ENCODE data around the gene FOLR2. TPM values are rescaled to one million over a fixed set of nuclear protein-coding genes. Genes with fewer than 3 reads are reported as not detected.

The FOLR2 gene
- total and polyA plus RNA-seq, 2 experiments from 2014 or later = not detected

DNA sequence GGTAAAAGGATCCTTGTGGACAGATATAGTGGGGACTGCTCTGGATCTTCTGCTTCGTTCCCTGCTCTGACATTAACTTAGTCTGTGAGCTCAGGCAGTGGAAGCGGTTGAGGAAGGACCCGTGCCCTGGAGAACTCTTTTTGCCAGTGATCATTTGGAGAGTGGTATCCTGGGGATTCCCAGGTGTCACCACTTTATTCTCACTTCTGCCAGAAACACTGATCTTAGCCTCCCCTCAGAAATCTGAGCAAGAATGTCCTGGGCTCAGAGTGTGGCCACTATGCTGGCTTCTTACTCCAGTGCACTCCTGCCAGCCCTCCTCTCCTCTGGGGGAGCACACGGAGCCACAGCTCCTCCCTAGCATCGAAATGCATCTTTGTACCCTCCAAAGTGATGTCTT lies 35.0 kb downstream of the FOLR2 start:
- no peak for DNase-seq (ENCODE audit: low spot score)
- 0 out of 3 replicates have a peak, but pooled peaks cover 6% of the 10 kb centered on the region for H3K36me3 Mint-ChIP-seq (ENCODE audit: low read depth)
- no peak for ATAC-seq
- no peak overlapping the region for H3K4me2 ChIP-seq
- no peaks in the 10 kb centered on the region; the same call in 1 of the 2 replicates for H4K20me1 ChIP-seq (replicated peaks; ENCODE audit: insufficient read depth)
- H3F3A ChIP-seq (replicated peaks; ENCODE audit: low read depth) = no peaks in the 10 kb centered on the region
- H3K27me3 Mint-ChIP-seq (ENCODE audit: insufficient read depth, low read depth, poor library complexity) = peaks cover 1% of the 10 kb centered on the region
- no peaks in the 10 kb centered on the region for H3K9me2 ChIP-seq (ENCODE audit: insufficient read depth)
- H3K27ac ChIP-seq (ENCODE audit: low read depth) = no peak overlapping the region
- no peak overlapping the region for H3K4me3 Mint-ChIP-seq
- H3K4me1 ChIP-seq (ENCODE audit: insufficient read depth) = no peaks in the 10 kb centered on the region
- no peak overlapping the region for H3K27ac Mint-ChIP-seq
- TF ChIP-seq EZH2phosphoT487 (IDR thresholded peaks at IDR 0.05; ENCODE audit: unreplicated experiment) = no peak
- no peak for TF ChIP-seq ZNF114 (CRISPR knock-in tag; IDR thresholded peaks at IDR 0.05)
- no peak for TF ChIP-seq CREB1 (CRISPR knock-in tag; IDR thresholded peaks at IDR 0.05; ENCODE audit: low read depth)
- TF ChIP-seq STAT1 (IDR thresholded peaks at IDR 0.05; ENCODE audit: unreplicated experiment) = no peak
- no peak for TF ChIP-seq POLR2AphosphoS5 (IDR thresholded peaks at IDR 0.05; ENCODE audit: low read depth)
- TF ChIP-seq, protein P1, sequence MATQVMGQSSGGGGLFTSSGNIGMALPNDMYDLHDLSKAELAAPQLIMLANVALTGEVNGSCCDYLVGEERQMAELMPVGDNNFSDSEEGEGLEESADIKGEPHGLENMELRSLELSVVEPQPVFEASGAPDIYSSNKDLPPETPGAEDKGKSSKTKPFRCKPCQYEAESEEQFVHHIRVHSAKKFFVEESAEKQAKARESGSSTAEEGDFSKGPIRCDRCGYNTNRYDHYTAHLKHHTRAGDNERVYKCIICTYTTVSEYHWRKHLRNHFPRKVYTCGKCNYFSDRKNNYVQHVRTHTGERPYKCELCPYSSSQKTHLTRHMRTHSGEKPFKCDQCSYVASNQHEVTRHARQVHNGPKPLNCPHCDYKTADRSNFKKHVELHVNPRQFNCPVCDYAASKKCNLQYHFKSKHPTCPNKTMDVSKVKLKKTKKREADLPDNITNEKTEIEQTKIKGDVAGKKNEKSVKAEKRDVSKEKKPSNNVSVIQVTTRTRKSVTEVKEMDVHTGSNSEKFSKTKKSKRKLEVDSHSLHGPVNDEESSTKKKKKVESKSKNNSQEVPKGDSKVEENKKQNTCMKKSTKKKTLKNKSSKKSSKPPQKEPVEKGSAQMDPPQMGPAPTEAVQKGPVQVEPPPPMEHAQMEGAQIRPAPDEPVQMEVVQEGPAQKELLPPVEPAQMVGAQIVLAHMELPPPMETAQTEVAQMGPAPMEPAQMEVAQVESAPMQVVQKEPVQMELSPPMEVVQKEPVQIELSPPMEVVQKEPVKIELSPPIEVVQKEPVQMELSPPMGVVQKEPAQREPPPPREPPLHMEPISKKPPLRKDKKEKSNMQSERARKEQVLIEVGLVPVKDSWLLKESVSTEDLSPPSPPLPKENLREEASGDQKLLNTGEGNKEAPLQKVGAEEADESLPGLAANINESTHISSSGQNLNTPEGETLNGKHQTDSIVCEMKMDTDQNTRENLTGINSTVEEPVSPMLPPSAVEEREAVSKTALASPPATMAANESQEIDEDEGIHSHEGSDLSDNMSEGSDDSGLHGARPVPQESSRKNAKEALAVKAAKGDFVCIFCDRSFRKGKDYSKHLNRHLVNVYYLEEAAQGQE (IDR thresholded peaks at IDR 0.05; ENCODE audit: unreplicated experiment) = no peak
- no peaks in the 10 kb centered on the region for H3K36me3 ChIP-seq (ENCODE audit: insufficient read depth)
- no peak overlapping the region for H3K4me3 ChIP-seq
- peaks cover 13% of the 10 kb centered on the region for H3K9me3 Mint-ChIP-seq
- H3K79me2 ChIP-seq (replicated peaks; ENCODE audit: insufficient read depth) = no peaks in the 10 kb centered on the region
- H2AFZ ChIP-seq = no peak overlapping the region
- H3K27me3 ChIP-seq (ENCODE audit: insufficient read depth) = peaks cover 41% of the 10 kb centered on the region
- H3K4me1 Mint-ChIP-seq = peaks cover 4% of the 10 kb centered on the region; the same call in 2 of the 3 replicates

DNA sequence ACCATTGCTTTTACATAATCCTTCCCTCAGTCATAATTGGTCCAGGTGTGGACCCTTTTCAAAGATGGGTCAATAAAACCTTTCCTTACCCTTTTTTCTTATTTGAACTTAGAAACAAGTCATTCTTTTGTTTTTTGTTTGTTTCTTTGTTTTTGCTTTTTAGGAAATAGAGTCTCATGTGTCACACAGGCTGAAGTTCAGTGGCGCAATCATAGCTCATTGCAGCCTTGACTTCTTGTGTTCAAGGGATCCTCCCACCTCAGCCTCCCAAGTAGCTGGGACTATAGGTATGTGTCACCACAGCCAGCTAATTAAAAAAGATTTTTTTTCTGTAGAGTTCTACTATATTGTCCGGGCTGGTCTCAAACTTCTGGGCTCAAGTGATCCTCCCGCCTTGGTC lies 36.8 kb downstream of the FOLR2 start:
- H2AFZ ChIP-seq = no peak overlapping the region
- no peaks in the 10 kb centered on the region for H4K20me1 ChIP-seq (replicated peaks; ENCODE audit: insufficient read depth)
- no peaks in the 10 kb centered on the region for H3K79me2 ChIP-seq (replicated peaks; ENCODE audit: insufficient read depth)
- DNase-seq (ENCODE audit: low spot score) (no peak), ATAC-seq (no peak)
- peaks cover 1% of the 10 kb centered on the region for H3K27me3 Mint-ChIP-seq (ENCODE audit: insufficient read depth, low read depth, poor library complexity)
- no peak overlapping the region for H3K4me2 ChIP-seq
- peaks cover 2% of the 10 kb centered on the region; the same call in 2 of the 3 replicates for H3K4me1 Mint-ChIP-seq
- no peaks in the 10 kb centered on the region for H3K9me2 ChIP-seq (ENCODE audit: insufficient read depth)
- H3F3A ChIP-seq (replicated peaks; ENCODE audit: low read depth) = no peaks in the 10 kb centered on the region
- no peaks in the 10 kb centered on the region for H3K36me3 ChIP-seq (ENCODE audit: insufficient read depth)
- peaks cover 13% of the 10 kb centered on the region for H3K9me3 Mint-ChIP-seq
- no peaks in the 10 kb centered on the region for H3K4me1 ChIP-seq (ENCODE audit: insufficient read depth)
- no peak overlapping the region for H3K27ac ChIP-seq (ENCODE audit: low read depth)
- H3K36me3 Mint-ChIP-seq (ENCODE audit: low read depth) = 0 out of 3 replicates have a peak, but pooled peaks cover 6% of the 10 kb centered on the region
- no peak overlapping the region for H3K4me3 ChIP-seq
- peaks cover 24% of the 10 kb centered on the region for H3K27me3 ChIP-seq (ENCODE audit: insufficient read depth)
- H3K4me3 Mint-ChIP-seq = no peak overlapping the region
- H3K27ac Mint-ChIP-seq = no peak overlapping the region
- TF ChIP-seq STAT1 (IDR thresholded peaks at IDR 0.05; ENCODE audit: unreplicated experiment) = no peak
- TF ChIP-seq, protein P1 (IDR thresholded peaks at IDR 0.05; ENCODE audit: unreplicated experiment) = no peak
- no peak for TF ChIP-seq JUNB (IDR thresholded peaks at IDR 0.05; ENCODE audit: unreplicated experiment)
- TF ChIP-seq ZNF331 (CRISPR knock-in tag; IDR thresholded peaks at IDR 0.05; ENCODE audit: low read depth) = no peak
- no peak for TF ChIP-seq CREB1 (CRISPR knock-in tag; IDR thresholded peaks at IDR 0.05; ENCODE audit: low read depth)
- TF ChIP-seq, protein P2, sequence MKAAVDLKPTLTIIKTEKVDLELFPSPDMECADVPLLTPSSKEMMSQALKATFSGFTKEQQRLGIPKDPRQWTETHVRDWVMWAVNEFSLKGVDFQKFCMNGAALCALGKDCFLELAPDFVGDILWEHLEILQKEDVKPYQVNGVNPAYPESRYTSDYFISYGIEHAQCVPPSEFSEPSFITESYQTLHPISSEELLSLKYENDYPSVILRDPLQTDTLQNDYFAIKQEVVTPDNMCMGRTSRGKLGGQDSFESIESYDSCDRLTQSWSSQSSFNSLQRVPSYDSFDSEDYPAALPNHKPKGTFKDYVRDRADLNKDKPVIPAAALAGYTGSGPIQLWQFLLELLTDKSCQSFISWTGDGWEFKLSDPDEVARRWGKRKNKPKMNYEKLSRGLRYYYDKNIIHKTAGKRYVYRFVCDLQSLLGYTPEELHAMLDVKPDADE (IDR thresholded peaks at IDR 0.05) = no peak
- TF ChIP-seq ZNF114 (CRISPR knock-in tag; IDR thresholded peaks at IDR 0.05) = no peak
- TF ChIP-seq, protein P3, sequence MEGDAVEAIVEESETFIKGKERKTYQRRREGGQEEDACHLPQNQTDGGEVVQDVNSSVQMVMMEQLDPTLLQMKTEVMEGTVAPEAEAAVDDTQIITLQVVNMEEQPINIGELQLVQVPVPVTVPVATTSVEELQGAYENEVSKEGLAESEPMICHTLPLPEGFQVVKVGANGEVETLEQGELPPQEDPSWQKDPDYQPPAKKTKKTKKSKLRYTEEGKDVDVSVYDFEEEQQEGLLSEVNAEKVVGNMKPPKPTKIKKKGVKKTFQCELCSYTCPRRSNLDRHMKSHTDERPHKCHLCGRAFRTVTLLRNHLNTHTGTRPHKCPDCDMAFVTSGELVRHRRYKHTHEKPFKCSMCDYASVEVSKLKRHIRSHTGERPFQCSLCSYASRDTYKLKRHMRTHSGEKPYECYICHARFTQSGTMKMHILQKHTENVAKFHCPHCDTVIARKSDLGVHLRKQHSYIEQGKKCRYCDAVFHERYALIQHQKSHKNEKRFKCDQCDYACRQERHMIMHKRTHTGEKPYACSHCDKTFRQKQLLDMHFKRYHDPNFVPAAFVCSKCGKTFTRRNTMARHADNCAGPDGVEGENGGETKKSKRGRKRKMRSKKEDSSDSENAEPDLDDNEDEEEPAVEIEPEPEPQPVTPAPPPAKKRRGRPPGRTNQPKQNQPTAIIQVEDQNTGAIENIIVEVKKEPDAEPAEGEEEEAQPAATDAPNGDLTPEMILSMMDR (conservative IDR thresholded peaks at IDR 0.05; ENCODE audit: low read depth in 2 of 2) = no peak
- no peak for TF ChIP-seq EZH2phosphoT487 (IDR thresholded peaks at IDR 0.05; ENCODE audit: unreplicated experiment)
- no peak for TF ChIP-seq NANOG (IDR thresholded peaks at IDR 0.05; ENCODE audit: borderline replicate concordance)
- TF ChIP-seq POLR2AphosphoS5 (IDR thresholded peaks at IDR 0.05; ENCODE audit: low read depth) = no peak
- no peak for TF ChIP-seq EZH2 (IDR thresholded peaks at IDR 0.05; ENCODE audit: low read depth, unreplicated experiment)

Measured in GM23338 (cell line).